HepG2 (cell line): ENCODE data around the gene KCNMA1. TPM values are rescaled to one million over a fixed set of nuclear protein-coding genes. Genes with fewer than 3 reads are reported as not detected.

Experiments used
- ATAC-seq: fragments of 200-7000 bp; cut with Tn5 transposase; 3 replicates; pipeline ENCODE4 v1.9.1; 2020; ENCODE audit warnings: mild to moderate bottlenecking, moderate library complexity
- BruUV-seq: library from RNA; stranded (reverse); fragments of 400-500 nt; replicated peaks from 2 replicates; lab custom pipeline; 2021; lab: Mats Ljungman, UMichigan
- CTCF ChIA-PET: fragments of 300-600 bp; formaldehyde crosslinking; extraction: SDS; loops from one replicate; lab custom pipeline; 2021; ENCODE audit warnings: low total read pairs, inconsistent platforms, low intra/inter-chr PET ratio; lab: Yijun Ruan, JAX
- POLR2A ChIA-PET: fragments of 350-600 bp; sonication (Branson Sonifier 250); formaldehyde crosslinking; loops from one replicate; lab custom pipeline; 2020; ENCODE audit warnings: antibody characterized with exemption, inconsistent platforms; lab: Yijun Ruan, JAX
- DNase-seq: peaks from one replicate; pipeline ENCODE4 v3.0.0-alpha.2; 2015; ENCODE audit warnings: low spot score
- FAIRE-seq: peaks from 3 replicates; lab custom pipeline; 2011; peaks lifted over from hg19 to GRCh38; lab: Jason Lieb, UNC
- H2AFZ ChIP-seq: one replicate; pipeline ENCODE4 v1.6.1; 2011; ENCODE audit warnings: low read length, inconsistent platforms
- H3K27ac ChIP-seq: fragments of 300-600 bp; 3 replicates; pipeline ENCODE4 v1.8.0; 2011; ENCODE audit warnings: mixed run types, mild to moderate bottlenecking, mixed read lengths, low read length, inconsistent platforms; ENCODE audit not compliant: insufficient read depth; ENCODE audit errors: extremely low read length
- H3K27me3 ChIP-seq, 2 experiments: fragments of 200-600 bp in 1 of 2; 2 replicates in 1 of 2; 3 replicates in 1 of 2; pipeline versions ENCODE4 v1.6.0 to v1.8.0; 2011; ENCODE audit warnings: low read length in 2 of 2, mild to moderate bottlenecking in 2 of 2, moderate library complexity in 2 of 2, inconsistent platforms in 1 of 2; ENCODE audit not compliant: insufficient read depth in 2 of 2, control insufficient read depth in 1 of 2
- H3K36me3 ChIP-seq, 2 experiments: fragments of 200-600 bp in 1 of 2; replicated peaks in 1 of 2; 2 replicates in 1 of 2; 3 replicates in 1 of 2; pipeline versions ENCODE4 v1.5.1 to v1.8.0; 2011; ENCODE audit warnings: low read length in 2 of 2, inconsistent platforms in 1 of 2; ENCODE audit not compliant: insufficient read depth in 2 of 2, control insufficient read depth in 1 of 2
- H3K4me1 ChIP-seq: 2 replicates; pipeline ENCODE4 v1.5.1; 2012; ENCODE audit warnings: low read length, inconsistent platforms; ENCODE audit not compliant: insufficient read depth
- H3K4me2 ChIP-seq: 2 replicates; pipeline ENCODE4 v1.6.0; 2011; ENCODE audit warnings: low read depth, low read length, inconsistent platforms
- H3K4me3 ChIP-seq, 3 experiments: fragments of 200-600 bp in 1 of 3; sonication (generic), shearing (Covaris generic) in 1 of 3; replicated peaks in 1 of 3; 2 replicates each; pipeline ENCODE4 v1.5.1; 2011 to 2016; ENCODE audit warnings: low read length in 3 of 3, inconsistent platforms in 2 of 3, low read depth in 2 of 3, mild to moderate bottlenecking in 2 of 3, control low read depth in 1 of 3, mixed read lengths in 1 of 3; ENCODE audit not compliant: insufficient read depth in 1 of 3
- H3K79me2 ChIP-seq: one replicate; pipeline ENCODE4 v1.6.1; 2011; ENCODE audit warnings: low read length, inconsistent platforms; ENCODE audit not compliant: insufficient read depth
- H3K9ac ChIP-seq: 2 replicates; pipeline ENCODE4 v1.6.0; 2011; ENCODE audit warnings: mild to moderate bottlenecking, low read depth, low read length, inconsistent platforms; ENCODE audit not compliant: insufficient read depth
- H3K9me3 ChIP-seq: 2 replicates; pipeline ENCODE4 v1.5.1; 2012; ENCODE audit warnings: mild to moderate bottlenecking, low read length
- H4K20me1 ChIP-seq: 2 replicates; pipeline ENCODE4 v1.6.0; 2011; ENCODE audit warnings: inconsistent platforms, mild to moderate bottlenecking, low read length, moderate library complexity; ENCODE audit not compliant: insufficient read depth
- ASH2L ChIP-seq: fragments of 300-600, 200-600 bp; sonication (generic); IDR thresholded peaks from 2 replicates; pipeline ENCODE4 v1.7.0; 2017; ENCODE audit warnings: low read depth, mild to moderate bottlenecking, moderate library complexity, mixed read lengths, low read length; ENCODE audit not compliant: insufficient read length
- MBNL3 ChIP-seq: fragments of 250-450 bp; sonication (Bioruptor Pico); conservative IDR thresholded peaks from 2 replicates; pipeline ENCODE4 v1.8.0; 2022; ENCODE audit warnings: mild to moderate bottlenecking, inconsistent platforms
- NRL ChIP-seq: sonication (generic); formaldehyde crosslinking; IDR thresholded peaks from 2 replicates; pipeline ENCODE4 v1.5.0; 2020; ENCODE audit warnings: missing genetic modification reagents, mild to moderate bottlenecking, moderate library complexity, borderline replicate concordance
- TSC22D2 ChIP-seq: sonication (generic); formaldehyde crosslinking; IDR thresholded peaks from 2 replicates; pipeline ENCODE4 v1.5.1; 2020; ENCODE audit warnings: missing genetic modification reagents, mild to moderate bottlenecking, borderline replicate concordance
- ZBTB1 ChIP-seq: sonication (generic); formaldehyde crosslinking; IDR thresholded peaks from 2 replicates; pipeline ENCODE4 v1.4.0; 2020; ENCODE audit warnings: missing genetic modification reagents, borderline replicate concordance
- ZNF616 ChIP-seq: sonication (generic); formaldehyde crosslinking; IDR thresholded peaks from 2 replicates; pipeline ENCODE4 v1.5.0; 2020; ENCODE audit warnings: low read depth, mild to moderate bottlenecking, missing genetic modification reagents
- ZNF776 ChIP-seq: sonication (generic); formaldehyde crosslinking; IDR thresholded peaks from 2 replicates; pipeline ENCODE4 v1.4.0; 2020; ENCODE audit warnings: mild to moderate bottlenecking, missing genetic modification reagents
- WGBS: methylation state at CpG from one replicate; pipeline ENCODE4 v1.1.6; 2017; ENCODE audit warnings: low lambda C conversion rate; 5-methylcytosine and 5-hydroxymethylcytosine counted together
- in situ Hi-C: cut with HindIII; loops from 2 replicates; pipeline ENCODE4 v1.10.0; 2017; ENCODE audit warnings: low pct_unique_long_range_greater_than_20kb; ENCODE audit not compliant: extremely low pct_ligation_motif_present
- intact Hi-C: fragments of 100-400 bp; cut with micrococcal nuclease; formaldehyde crosslinking; loops from one replicate; pipeline ENCODE4 v1.10.0; 2022; ENCODE audit not compliant: unreplicated experiment
- polyA plus RNA-seq, 8 experiments: library from polyadenylated mRNA; depleted of rRNA in 3 of 8; stranded (reverse) in 7 of 8; unstranded in 1 of 8; fragments of >200 nt; fragmentation: Illumina TruSeq in 4 of 8; extraction: Trizol in 4 of 8; gene quantifications; 2 replicates each; pipeline versions ENCODE4 v1.2.1 to v1.2.3, GENCODE V29; 2011 to 2016; ENCODE audit warnings: low read depth in 4 of 8, missing spikeins in 1 of 8, mixed read lengths in 1 of 8; ENCODE audit not compliant: insufficient read depth in 1 of 8
- total RNA-seq, 5 experiments: library from RNA; depleted of rRNA; stranded (reverse); fragments of >200 nt; fragmentation: Illumina TruSeq; extraction: Trizol; gene quantifications; 2 replicates each; pipeline ENCODE4 v1.2.3, GENCODE V29; 2016; ENCODE audit warnings: low read depth in 1 of 5
- TF ChIP-seq, protein P1 (sequence below): sonication (generic); formaldehyde crosslinking; conservative IDR thresholded peaks from 2 replicates; pipeline ENCODE4 v1.8.1; 2023; ENCODE audit warnings: missing genetic modification reagents

KCNMA1 gene
- total and polyA plus RNA-seq, 2 of the 13 experiments (the other 11 are each of a cell fraction or from before 2014, with no cell fraction given): 0.02 TPM; not detected in 1

DNA sequence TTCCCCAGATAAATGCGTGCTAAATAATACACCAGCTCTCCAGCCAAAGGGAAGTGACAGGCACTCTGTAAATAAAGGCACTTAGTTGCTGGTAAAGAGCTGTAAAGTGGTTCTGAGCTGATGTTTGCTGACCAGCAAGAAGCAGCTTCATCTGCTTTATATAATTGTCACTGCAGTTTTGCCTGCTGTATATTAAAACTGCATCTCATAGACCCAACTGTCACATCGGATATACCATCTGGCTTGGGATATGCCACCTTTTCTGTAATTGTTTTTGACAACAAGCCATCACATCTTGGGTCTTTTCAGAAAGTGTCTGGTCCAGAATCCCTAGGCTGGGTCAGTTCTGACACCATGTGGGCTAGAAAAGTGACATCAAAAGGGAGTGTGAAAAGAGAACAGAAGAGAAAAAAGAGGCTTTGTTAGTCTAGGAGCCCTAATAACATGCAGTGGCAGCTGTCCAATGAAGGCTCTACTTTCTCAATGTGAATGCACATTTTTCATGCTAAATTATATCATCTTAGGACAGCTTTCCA, 697.6 kb downstream of the KCNMA1 start:
- intact Hi-C loops: no loop called here
- 0% methylated on average over 2 of the region's 2 CpGs for WGBS
- FAIRE-seq (no peak), DNase-seq (no peak), ATAC-seq (no peak)
- no TSS peak for BruUV-seq
- in situ Hi-C loops: no loop called here
- no peaks in the 10 kb centered on the region for H3K36me3 ChIP-seq
- CTCF ChIA-PET: no interaction called here
- peaks cover 0 to 18% of the 10 kb centered on the region in 2 experiments; a peak in 1 of 5 replicates for H3K27me3 ChIP-seq
- no peak overlapping the region for H3K9ac ChIP-seq
- H2AFZ ChIP-seq: no peak overlapping the region
- POLR2A ChIA-PET: no interaction called here
- H3K79me2 ChIP-seq: no peaks in the 10 kb centered on the region
- no peak overlapping the region for H3K4me2 ChIP-seq
- H3K4me1 ChIP-seq: no peaks in the 10 kb centered on the region
- no peak overlapping the region for H3K4me3 ChIP-seq
- no peaks in the 10 kb centered on the region for H3K9me3 ChIP-seq
- H3K27ac ChIP-seq: no peak overlapping the region
- TF ChIP-seq TSC22D2 (CRISPR knock-in tag): no peak
- TF ChIP-seq ZBTB1: no peak
- TF ChIP-seq, protein P1, sequence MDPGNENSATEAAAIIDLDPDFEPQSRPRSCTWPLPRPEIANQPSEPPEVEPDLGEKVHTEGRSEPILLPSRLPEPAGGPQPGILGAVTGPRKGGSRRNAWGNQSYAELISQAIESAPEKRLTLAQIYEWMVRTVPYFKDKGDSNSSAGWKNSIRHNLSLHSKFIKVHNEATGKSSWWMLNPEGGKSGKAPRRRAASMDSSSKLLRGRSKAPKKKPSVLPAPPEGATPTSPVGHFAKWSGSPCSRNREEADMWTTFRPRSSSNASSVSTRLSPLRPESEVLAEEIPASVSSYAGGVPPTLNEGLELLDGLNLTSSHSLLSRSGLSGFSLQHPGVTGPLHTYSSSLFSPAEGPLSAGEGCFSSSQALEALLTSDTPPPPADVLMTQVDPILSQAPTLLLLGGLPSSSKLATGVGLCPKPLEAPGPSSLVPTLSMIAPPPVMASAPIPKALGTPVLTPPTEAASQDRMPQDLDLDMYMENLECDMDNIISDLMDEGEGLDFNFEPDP: no peak
- no peak for TF ChIP-seq ZNF776 (CRISPR knock-in tag)
- no peak for TF ChIP-seq ASH2L
- no peak for TF ChIP-seq MBNL3 (CRISPR knock-in tag)
- no peak for TF ChIP-seq NRL
- no peak for TF ChIP-seq ZNF616 (CRISPR knock-in tag)
- H4K20me1 ChIP-seq: no peaks in the 10 kb centered on the region
